ENCODE results near the gene DNAJC5. TPM values are rescaled to one million over a fixed set of nuclear protein-coding genes. Genes with fewer than 3 reads are reported as not detected.
A peak's percentile ranks its signal among the peaks of the same experiment; 100 is the strongest.

The DNAJC5 gene
- total RNA-seq, 1 experiment from 2014 or later, result 28.5 TPM

- no peak for TF ChIP-seq JUN (CRISPR knock-in tag; IDR thresholded peaks at IDR 0.05)
- H3K4me1 Mint-ChIP-seq, result no peaks in the 10 kb centered on the region
- ChIA-PET CTCF (interaction anchor here (0.6 to 1.3 kb wide), 3 partner anchors 75 to 169 kb away, joined by 3 to 6 read pairs (median 3); no protein-coding TSS in a partner anchor), POLR2A (no interaction called here)
- H3K27me3 Mint-ChIP-seq (ENCODE audit: low read depth), result no peaks in the 10 kb centered on the region
- ATAC-seq (no peak), DNase-seq (ENCODE audit: low spot score) (no peak)
- peaks cover 38% of the 10 kb centered on the region for H3K36me3 Mint-ChIP-seq
- no peaks in the 10 kb centered on the region for H3K9me3 Mint-ChIP-seq
- no peak overlapping the region for H3K4me3 Mint-ChIP-seq
- H3K27ac Mint-ChIP-seq, result no peak overlapping the region
Measured at GRCh38 chr20:63886054-63886419, 8.9 kb upstream of the DNAJC5 start.

- Mint-ChIP-seq H3K36me3 (peaks cover 43% of the 10 kb centered on the region), H3K4me3 (no peak overlapping the region), H3K9me3 (no peaks in the 10 kb centered on the region), H3K4me1 (no peaks in the 10 kb centered on the region), H3K27me3 (ENCODE audit: low read depth) (no peaks in the 10 kb centered on the region), H3K27ac (peak overlapping the region; percentile 25; the same call in 1 of the 2 replicates)
- TF ChIP-seq FOXJ3 (CRISPR knock-in tag; IDR thresholded peaks at IDR 0.05; ENCODE audit: borderline replicate concordance) (no peak), PRRX2 (CRISPR knock-in tag; IDR thresholded peaks at IDR 0.05) (no peak), USF1 (CRISPR knock-in tag; IDR thresholded peaks at IDR 0.05) (no peak), EMX1 (CRISPR knock-in tag; IDR thresholded peaks at IDR 0.05) (no peak), NFE2L1 (CRISPR knock-in tag; IDR thresholded peaks at IDR 0.05) (no peak), ZNF396 (CRISPR knock-in tag; IDR thresholded peaks at IDR 0.05; ENCODE audit: borderline replicate concordance) (no peak)
- TF ChIP-seq, protein P1, sequence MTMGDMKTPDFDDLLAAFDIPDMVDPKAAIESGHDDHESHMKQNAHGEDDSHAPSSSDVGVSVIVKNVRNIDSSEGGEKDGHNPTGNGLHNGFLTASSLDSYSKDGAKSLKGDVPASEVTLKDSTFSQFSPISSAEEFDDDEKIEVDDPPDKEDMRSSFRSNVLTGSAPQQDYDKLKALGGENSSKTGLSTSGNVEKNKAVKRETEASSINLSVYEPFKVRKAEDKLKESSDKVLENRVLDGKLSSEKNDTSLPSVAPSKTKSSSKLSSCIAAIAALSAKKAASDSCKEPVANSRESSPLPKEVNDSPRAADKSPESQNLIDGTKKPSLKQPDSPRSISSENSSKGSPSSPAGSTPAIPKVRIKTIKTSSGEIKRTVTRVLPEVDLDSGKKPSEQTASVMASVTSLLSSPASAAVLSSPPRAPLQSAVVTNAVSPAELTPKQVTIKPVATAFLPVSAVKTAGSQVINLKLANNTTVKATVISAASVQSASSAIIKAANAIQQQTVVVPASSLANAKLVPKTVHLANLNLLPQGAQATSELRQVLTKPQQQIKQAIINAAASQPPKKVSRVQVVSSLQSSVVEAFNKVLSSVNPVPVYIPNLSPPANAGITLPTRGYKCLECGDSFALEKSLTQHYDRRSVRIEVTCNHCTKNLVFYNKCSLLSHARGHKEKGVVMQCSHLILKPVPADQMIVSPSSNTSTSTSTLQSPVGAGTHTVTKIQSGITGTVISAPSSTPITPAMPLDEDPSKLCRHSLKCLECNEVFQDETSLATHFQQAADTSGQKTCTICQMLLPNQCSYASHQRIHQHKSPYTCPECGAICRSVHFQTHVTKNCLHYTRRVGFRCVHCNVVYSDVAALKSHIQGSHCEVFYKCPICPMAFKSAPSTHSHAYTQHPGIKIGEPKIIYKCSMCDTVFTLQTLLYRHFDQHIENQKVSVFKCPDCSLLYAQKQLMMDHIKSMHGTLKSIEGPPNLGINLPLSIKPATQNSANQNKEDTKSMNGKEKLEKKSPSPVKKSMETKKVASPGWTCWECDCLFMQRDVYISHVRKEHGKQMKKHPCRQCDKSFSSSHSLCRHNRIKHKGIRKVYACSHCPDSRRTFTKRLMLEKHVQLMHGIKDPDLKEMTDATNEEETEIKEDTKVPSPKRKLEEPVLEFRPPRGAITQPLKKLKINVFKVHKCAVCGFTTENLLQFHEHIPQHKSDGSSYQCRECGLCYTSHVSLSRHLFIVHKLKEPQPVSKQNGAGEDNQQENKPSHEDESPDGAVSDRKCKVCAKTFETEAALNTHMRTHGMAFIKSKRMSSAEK (CRISPR knock-in tag; IDR thresholded peaks at IDR 0.05; ENCODE audit: borderline replicate concordance), result no peak
- TF ChIP-seq, protein P2, sequence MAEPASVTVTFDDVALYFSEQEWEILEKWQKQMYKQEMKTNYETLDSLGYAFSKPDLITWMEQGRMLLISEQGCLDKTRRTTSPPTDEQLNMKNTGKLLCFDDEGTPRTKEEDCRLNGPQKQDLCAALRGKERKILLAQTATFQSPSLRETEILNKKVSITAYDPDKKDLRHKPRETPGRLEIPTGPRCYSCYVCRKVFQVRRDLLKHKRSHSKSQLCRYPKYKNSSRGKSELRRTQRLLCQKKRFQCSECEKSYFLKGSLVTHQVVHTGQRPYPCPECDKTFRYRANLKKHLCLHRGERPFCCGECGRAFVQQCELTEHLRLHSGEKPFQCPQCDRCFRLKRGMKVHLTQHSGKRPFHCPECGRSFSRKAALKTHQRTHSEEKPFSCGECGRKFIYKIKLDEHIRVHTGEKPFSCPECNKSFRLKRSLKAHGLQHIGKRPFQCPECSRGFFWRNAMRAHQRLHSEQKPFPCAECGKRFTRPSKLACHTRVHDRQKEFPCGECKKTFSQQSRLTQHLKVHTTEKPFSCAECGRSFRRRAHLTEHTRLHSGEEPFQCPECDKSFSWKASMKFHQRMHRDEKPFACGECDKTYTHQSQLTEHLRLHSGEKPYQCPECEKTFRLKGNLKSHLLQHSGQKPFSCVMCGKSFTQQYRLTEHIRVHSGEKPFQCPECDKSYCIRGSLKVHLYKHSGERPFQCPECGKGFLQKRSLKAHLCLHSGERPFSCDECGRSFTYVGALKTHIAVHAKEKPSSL (CRISPR knock-in tag; conservative IDR thresholded peaks at IDR 0.05), result no peak
- ChIA-PET POLR2A (no interaction called here), CTCF (interaction anchor here (0.6 to 1.3 kb wide), 3 partner anchors 76 to 168 kb away, joined by 3 to 6 read pairs (median 3); no protein-coding TSS in a partner anchor)
- DNase-seq (ENCODE audit: low spot score) (no peak), ATAC-seq (no peak)
Measured at GRCh38 chr20:63886921-63887320, 8.0 kb upstream of the DNAJC5 start.

DNA sequence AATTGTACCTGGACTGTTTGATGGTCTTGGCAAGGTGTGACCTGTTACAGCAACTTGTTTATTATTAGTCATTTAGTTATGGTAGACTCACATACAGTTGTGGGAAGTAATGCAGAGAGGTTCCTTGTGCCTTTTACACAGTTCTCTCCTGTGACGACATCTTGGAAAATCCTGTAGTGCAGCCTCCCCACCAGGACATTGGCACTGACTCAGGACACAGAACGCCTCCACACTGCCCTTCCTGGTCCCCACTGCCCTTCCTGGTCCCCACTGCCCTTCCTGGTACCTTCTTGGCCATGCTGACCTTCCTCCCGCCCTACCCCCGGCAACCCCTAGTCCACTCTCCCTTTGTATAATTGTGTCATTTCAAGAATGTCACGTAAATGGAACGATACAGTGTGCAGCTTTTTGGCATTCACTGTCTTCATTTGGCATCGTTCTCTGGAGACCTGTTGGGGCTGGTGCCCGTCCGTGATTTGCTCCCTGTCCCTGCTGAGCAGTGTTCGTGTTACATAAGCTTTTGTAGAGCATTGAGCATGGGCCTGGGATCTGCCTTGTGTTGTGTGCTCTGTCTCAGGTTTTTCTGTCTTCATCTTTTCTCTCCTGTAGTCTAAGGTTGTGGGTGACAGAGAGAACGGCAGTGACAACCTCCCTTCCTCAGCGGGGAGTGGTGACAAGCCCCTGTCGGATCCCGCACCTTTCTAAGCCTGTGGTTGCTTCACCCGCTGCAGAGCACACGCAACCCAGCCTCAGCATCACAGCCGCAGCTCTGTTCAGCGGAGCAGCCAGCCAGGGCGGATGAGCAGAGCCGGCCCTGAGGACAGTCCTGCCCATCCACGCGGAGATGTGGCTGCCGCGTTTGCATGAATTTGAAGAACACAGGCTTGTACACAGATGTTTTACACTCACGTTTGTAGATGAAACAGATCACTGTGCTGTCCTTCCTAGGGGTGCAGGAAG lies 5.4 kb upstream of the DNAJC5 start:
- Mint-ChIP-seq H3K4me3 (no peak overlapping the region), H3K36me3 (peaks cover 29% of the 10 kb centered on the region), H3K4me1 (peaks cover 4% of the 10 kb centered on the region), H3K27me3 (ENCODE audit: low read depth) (no peaks in the 10 kb centered on the region), H3K9me3 (no peaks in the 10 kb centered on the region), H3K27ac (peak overlapping the region; percentile 36; the same call in 1 of the 2 replicates)
- DNase-seq (ENCODE audit: low spot score) (no peak), ATAC-seq (no peak)
- TF ChIP-seq FOXP1 (CRISPR knock-in tag; IDR thresholded peaks at IDR 0.05; ENCODE audit: borderline replicate concordance) (0 out of 2 replicates have a peak, but pooled peaks have one; percentile 12), JUN (CRISPR knock-in tag; IDR thresholded peaks at IDR 0.05) (no peak), USF2 (CRISPR knock-in tag; IDR thresholded peaks at IDR 0.05) (no peak), ZNF396 (CRISPR knock-in tag; IDR thresholded peaks at IDR 0.05; ENCODE audit: borderline replicate concordance) (no peak), AFF4 (CRISPR knock-in tag; IDR thresholded peaks at IDR 0.05; ENCODE audit: borderline replicate concordance) (no peak), ZNF671 (CRISPR knock-in tag; IDR thresholded peaks at IDR 0.05) (no peak)
- TF ChIP-seq, protein P3, sequence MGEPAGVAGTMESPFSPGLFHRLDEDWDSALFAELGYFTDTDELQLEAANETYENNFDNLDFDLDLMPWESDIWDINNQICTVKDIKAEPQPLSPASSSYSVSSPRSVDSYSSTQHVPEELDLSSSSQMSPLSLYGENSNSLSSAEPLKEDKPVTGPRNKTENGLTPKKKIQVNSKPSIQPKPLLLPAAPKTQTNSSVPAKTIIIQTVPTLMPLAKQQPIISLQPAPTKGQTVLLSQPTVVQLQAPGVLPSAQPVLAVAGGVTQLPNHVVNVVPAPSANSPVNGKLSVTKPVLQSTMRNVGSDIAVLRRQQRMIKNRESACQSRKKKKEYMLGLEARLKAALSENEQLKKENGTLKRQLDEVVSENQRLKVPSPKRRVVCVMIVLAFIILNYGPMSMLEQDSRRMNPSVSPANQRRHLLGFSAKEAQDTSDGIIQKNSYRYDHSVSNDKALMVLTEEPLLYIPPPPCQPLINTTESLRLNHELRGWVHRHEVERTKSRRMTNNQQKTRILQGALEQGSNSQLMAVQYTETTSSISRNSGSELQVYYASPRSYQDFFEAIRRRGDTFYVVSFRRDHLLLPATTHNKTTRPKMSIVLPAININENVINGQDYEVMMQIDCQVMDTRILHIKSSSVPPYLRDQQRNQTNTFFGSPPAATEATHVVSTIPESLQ (CRISPR knock-in tag; IDR thresholded peaks at IDR 0.05), result no peak
- CTCF ChIA-PET, result interaction anchor here (1.2 to 1.9 kb wide), 3 partner anchors 91 to 115 kb away, joined by 3 to 6 read pairs (median 4); no protein-coding TSS in a partner anchor
- POLR2A ChIA-PET, result no interaction called here
